ENCODE measurements around the gene CTNNA1.

CTNNA1 gene

DNA sequence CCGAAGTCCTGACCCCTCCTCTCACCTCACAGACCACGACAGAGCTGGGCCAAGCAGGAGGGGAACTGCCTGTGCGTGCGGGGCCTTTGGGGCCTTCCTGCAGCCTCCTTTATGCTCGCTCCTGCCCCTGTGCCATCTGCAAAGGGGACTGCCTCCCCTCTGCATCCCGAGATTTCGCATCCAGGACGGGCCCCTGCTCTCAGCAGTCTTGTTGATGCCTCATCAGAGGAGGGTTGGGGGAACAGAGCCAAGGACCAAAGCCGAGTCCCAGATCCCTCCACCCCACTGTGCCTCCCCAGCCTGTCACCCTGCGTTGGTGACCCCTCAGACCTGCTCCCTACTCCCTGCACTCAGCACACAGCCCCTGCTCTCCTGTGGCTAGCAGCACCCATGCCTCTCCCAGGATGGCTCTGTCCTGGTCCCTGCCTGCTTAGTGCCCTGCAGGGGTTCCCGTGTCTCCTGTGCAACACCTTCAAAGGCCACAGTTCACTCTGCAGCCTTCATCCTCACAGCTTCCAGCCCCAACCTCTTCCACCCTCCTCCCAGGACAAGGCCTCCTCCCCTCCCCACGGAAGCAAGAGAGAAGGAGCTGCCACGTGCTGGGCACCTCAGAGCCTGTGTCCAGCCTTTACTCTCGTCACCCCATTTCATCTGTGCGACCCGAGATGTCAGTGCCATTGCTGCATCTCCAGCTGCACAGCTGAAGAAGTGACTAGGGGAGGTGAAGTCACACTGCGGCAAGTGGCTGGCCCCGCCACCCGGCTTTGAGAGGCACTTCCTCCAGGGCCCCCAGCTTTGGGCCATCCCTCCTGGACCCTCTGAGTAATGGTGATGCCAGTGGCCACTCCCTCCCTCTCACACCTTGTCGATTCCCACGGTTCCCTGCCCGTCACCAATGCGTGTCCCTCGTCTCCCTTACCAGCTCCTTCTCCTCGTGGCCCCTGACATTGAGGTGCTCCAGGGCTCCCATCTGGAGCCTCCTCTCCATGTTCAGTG is 184.5 kb downstream of the CTNNA1 start:
- no peaks in the 10 kb centered on the region for H3K9me3 ChIP-seq (ENCODE audit: insufficient read depth, low read length)
- H3F3A ChIP-seq (ENCODE audit: insufficient read depth), result no peaks in the 10 kb centered on the region

DNA sequence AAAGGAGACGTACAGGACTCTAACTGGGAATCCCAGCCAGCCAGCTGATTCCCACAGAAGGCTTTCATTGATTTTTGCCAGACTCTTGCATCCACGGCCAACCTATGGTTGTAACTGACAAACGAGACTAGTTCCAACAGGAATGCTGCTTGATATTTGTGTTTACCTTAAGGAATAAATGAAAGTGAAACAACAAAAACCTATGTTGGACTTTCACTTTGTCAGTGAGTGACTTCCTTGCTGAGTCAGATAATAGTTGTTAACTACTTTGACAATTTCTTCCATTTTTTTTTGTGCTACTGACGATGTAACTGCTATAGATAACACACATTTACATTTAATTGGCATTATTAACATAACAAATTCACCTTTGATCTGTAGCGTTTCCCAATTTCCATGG is 185.3 kb downstream of the CTNNA1 start:
- Histone ChIP-seq H3K4me2 (ENCODE audit: low read depth, low read length, poor library complexity, severe bottlenecking) (no peak overlapping the region), H3K27ac (ENCODE audit: low read depth, low read length) (no peak overlapping the region)

More for the DNA sequence above, 184.5 kb downstream of the CTNNA1 start:
- TF ChIP-seq, protein P1, sequence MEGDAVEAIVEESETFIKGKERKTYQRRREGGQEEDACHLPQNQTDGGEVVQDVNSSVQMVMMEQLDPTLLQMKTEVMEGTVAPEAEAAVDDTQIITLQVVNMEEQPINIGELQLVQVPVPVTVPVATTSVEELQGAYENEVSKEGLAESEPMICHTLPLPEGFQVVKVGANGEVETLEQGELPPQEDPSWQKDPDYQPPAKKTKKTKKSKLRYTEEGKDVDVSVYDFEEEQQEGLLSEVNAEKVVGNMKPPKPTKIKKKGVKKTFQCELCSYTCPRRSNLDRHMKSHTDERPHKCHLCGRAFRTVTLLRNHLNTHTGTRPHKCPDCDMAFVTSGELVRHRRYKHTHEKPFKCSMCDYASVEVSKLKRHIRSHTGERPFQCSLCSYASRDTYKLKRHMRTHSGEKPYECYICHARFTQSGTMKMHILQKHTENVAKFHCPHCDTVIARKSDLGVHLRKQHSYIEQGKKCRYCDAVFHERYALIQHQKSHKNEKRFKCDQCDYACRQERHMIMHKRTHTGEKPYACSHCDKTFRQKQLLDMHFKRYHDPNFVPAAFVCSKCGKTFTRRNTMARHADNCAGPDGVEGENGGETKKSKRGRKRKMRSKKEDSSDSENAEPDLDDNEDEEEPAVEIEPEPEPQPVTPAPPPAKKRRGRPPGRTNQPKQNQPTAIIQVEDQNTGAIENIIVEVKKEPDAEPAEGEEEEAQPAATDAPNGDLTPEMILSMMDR (IDR thresholded peaks at IDR 0.05; ENCODE audit: insufficient read depth, low read length, poor library complexity, severe bottlenecking), result no peak
- no peak for TF ChIP-seq EZH2phosphoT487 (conservative IDR thresholded peaks at IDR 0.05; ENCODE audit: low read length)
- H3K36me3 ChIP-seq (ENCODE audit: low read length), result no peaks in the 10 kb centered on the region
- H3K27ac ChIP-seq (ENCODE audit: low read depth, low read length), result no peak overlapping the region
- no peaks in the 10 kb centered on the region for H3K27me3 ChIP-seq (ENCODE audit: low read length)
- no peaks in the 10 kb centered on the region for H4K20me1 ChIP-seq (ENCODE audit: low read depth, low read length)
- H3K79me2 ChIP-seq (ENCODE audit: insufficient read depth, low read length), result no peaks in the 10 kb centered on the region
- H3K9ac ChIP-seq (ENCODE audit: low read length), result no peak overlapping the region
- H3K4me3 ChIP-seq (ENCODE audit: insufficient read depth, low read length, poor library complexity, severe bottlenecking), result no peak overlapping the region
- H3K4me2 ChIP-seq (ENCODE audit: low read depth, low read length, poor library complexity, severe bottlenecking), result no peak overlapping the region
- no peak overlapping the region for H2AFZ ChIP-seq (ENCODE audit: low read depth, low read length, severe bottlenecking)
- no peaks in the 10 kb centered on the region for H3K9me2 ChIP-seq (replicated peaks; ENCODE audit: insufficient read depth, low read length)

DNA sequence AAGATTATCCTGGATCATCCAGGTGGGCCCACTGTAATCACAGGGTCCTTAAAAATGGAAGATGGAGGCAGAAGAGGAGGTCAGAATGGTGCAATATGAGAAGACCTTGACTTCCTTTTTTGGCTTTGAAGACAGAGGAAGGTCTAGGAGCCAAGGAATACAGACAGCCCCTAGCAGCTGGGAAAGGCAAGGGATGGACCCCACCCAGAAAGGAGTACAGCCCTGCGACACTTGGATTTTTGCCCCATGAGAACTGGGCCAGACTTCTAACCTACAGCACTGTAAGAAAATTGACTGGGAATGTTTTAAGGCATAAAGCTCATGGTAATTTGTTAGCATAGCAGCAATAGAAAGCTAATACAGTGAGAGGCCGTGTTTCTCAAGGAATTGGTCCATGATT is 188.8 kb downstream of the CTNNA1 start:
- Histone ChIP-seq H3K9me2 (replicated peaks; ENCODE audit: insufficient read depth, low read length) (no peaks in the 10 kb centered on the region), H3K36me3 (ENCODE audit: low read length) (no peaks in the 10 kb centered on the region), H2AFZ (ENCODE audit: low read depth, low read length, severe bottlenecking) (no peak overlapping the region), H3K9ac (ENCODE audit: low read length) (no peak overlapping the region), H4K20me1 (ENCODE audit: low read depth, low read length) (no peaks in the 10 kb centered on the region), H3K27ac (ENCODE audit: low read depth, low read length) (no peak overlapping the region), H3K4me3 (ENCODE audit: insufficient read depth, low read length, poor library complexity, severe bottlenecking) (no peak overlapping the region), H3K4me2 (ENCODE audit: low read depth, low read length, poor library complexity, severe bottlenecking) (no peak overlapping the region), H3F3A (ENCODE audit: insufficient read depth) (no peaks in the 10 kb centered on the region), H3K9me3 (ENCODE audit: insufficient read depth, low read length) (no peaks in the 10 kb centered on the region), H3K27me3 (ENCODE audit: low read length) (no peaks in the 10 kb centered on the region), H3K79me2 (ENCODE audit: insufficient read depth, low read length) (no peaks in the 10 kb centered on the region)
- TF ChIP-seq EZH2phosphoT487 (conservative IDR thresholded peaks at IDR 0.05; ENCODE audit: low read length), result no peak
- TF ChIP-seq, protein P1 (IDR thresholded peaks at IDR 0.05; ENCODE audit: insufficient read depth, low read length, poor library complexity, severe bottlenecking), result no peak

More for the DNA sequence above, 185.3 kb downstream of the CTNNA1 start:
- Histone ChIP-seq H3K36me3 (ENCODE audit: low read length) (no peaks in the 10 kb centered on the region), H4K20me1 (ENCODE audit: low read depth, low read length) (no peaks in the 10 kb centered on the region), H3K9me2 (replicated peaks; ENCODE audit: insufficient read depth, low read length) (no peaks in the 10 kb centered on the region), H3K4me3 (ENCODE audit: insufficient read depth, low read length, poor library complexity, severe bottlenecking) (no peak overlapping the region), H3F3A (ENCODE audit: insufficient read depth) (no peaks in the 10 kb centered on the region), H3K79me2 (ENCODE audit: insufficient read depth, low read length) (no peaks in the 10 kb centered on the region), H2AFZ (ENCODE audit: low read depth, low read length, severe bottlenecking) (no peak overlapping the region), H3K9me3 (ENCODE audit: insufficient read depth, low read length) (no peaks in the 10 kb centered on the region), H3K9ac (ENCODE audit: low read length) (no peak overlapping the region), H3K27me3 (ENCODE audit: low read length) (no peaks in the 10 kb centered on the region)
- no peak for TF ChIP-seq EZH2phosphoT487 (conservative IDR thresholded peaks at IDR 0.05; ENCODE audit: low read length)
- TF ChIP-seq, protein P1 (IDR thresholded peaks at IDR 0.05; ENCODE audit: insufficient read depth, low read length, poor library complexity, severe bottlenecking), result no peak

Data from SU-DHL-6 (cell line).